ENCODE measurements around the gene TFPI2. TPM values are rescaled to one million over a fixed set of nuclear protein-coding genes. Genes with fewer than 3 reads are reported as not detected.

The TFPI2 gene
- total RNA-seq, 3 donors from 2014 or later (not counting 1 experiment from before 2014, with no cell fraction given): not detected

- H3K27ac Mint-ChIP-seq: no peak overlapping the region
- no peaks in the 10 kb centered on the region for H3K4me1 ChIP-seq (ENCODE audit: control insufficient read depth, insufficient read depth, low read length)
- no peak for TF ChIP-seq CTCF (IDR thresholded peaks at IDR 0.05)
- H3K27ac ChIP-seq (ENCODE audit: low read length): no peak overlapping the region
- no peak overlapping the region for H3K4me3 ChIP-seq (ENCODE audit: low read length)
- H3K9me3 ChIP-seq (ENCODE audit: control insufficient read depth, insufficient read depth, low read length): no peaks in the 10 kb centered on the region
- 76% methylated on average over 4 of the region's 4 CpGs for WGBS (ENCODE audit: insufficient coverage)
- intact Hi-C loops (cut with micrococcal nuclease): no loop called here
- no peaks in the 10 kb centered on the region for H3K27me3 ChIP-seq (ENCODE audit: control insufficient read depth, insufficient read depth, low read length)
- no peaks in the 10 kb centered on the region for H3K36me3 ChIP-seq (ENCODE audit: control insufficient read depth, insufficient read depth, low read length)
- peaks cover 0 to 19% of the 10 kb centered on the region in 2 donors for H3K27me3 Mint-ChIP-seq (ENCODE audit: low read depth in 2 of 2)
- H3K36me3 Mint-ChIP-seq: no peaks in the 10 kb centered on the region
- ATAC-seq (no peak), DNase-seq (no peak)
- H3K9me3 Mint-ChIP-seq: no peaks in the 10 kb centered on the region
- H3K4me1 Mint-ChIP-seq: no peaks in the 10 kb centered on the region
- no peak overlapping the region for H3K4me3 Mint-ChIP-seq
These were observed 29.1 kb downstream of the TFPI2 start for GRCh38 chr7:93861325-93861949.

GRCh38 chr7:93860261-93860660 is 30.3 kb downstream of the TFPI2 start:
- no peaks in the 10 kb centered on the region for H3K9me3 Mint-ChIP-seq
- H3K4me1 ChIP-seq (ENCODE audit: control insufficient read depth, insufficient read depth, low read length): no peaks in the 10 kb centered on the region

GRCh38 chr7:93858857-93859256 is 31.7 kb downstream of the TFPI2 start:
- Mint-ChIP-seq H3K4me1 (no peaks in the 10 kb centered on the region), H3K27ac (no peak overlapping the region), H3K4me3 (no peak overlapping the region), H3K9me3 (no peaks in the 10 kb centered on the region), H3K27me3 (ENCODE audit: low read depth in 2 of 2) (peaks cover 4 to 24% of the 10 kb centered on the region in 2 donors), H3K36me3 (no peaks in the 10 kb centered on the region)
- Histone ChIP-seq H3K36me3 (ENCODE audit: control insufficient read depth, insufficient read depth, low read length) (no peaks in the 10 kb centered on the region), H3K9me3 (ENCODE audit: control insufficient read depth, insufficient read depth, low read length) (no peaks in the 10 kb centered on the region), H3K27ac (ENCODE audit: low read length) (no peak overlapping the region), H3K27me3 (ENCODE audit: control insufficient read depth, insufficient read depth, low read length) (no peaks in the 10 kb centered on the region), H3K4me3 (ENCODE audit: low read length) (no peak overlapping the region), H3K4me1 (ENCODE audit: control insufficient read depth, insufficient read depth, low read length) (no peaks in the 10 kb centered on the region)
- intact Hi-C loops (cut with micrococcal nuclease): no loop called here
- ATAC-seq: no peak
- 89% methylated on average over 1 of the region's 2 CpGs for WGBS (ENCODE audit: insufficient coverage)
- no peak for TF ChIP-seq CTCF (IDR thresholded peaks at IDR 0.05)
- DNase-seq: no peak

More at GRCh38 chr7:93860261-93860660, 30.3 kb downstream of the TFPI2 start:
- Mint-ChIP-seq H3K36me3 (no peaks in the 10 kb centered on the region), H3K4me3 (no peak overlapping the region), H3K27me3 (ENCODE audit: low read depth in 2 of 2) (peaks cover 4 to 24% of the 10 kb centered on the region in 2 donors), H3K27ac (no peak overlapping the region), H3K4me1 (no peaks in the 10 kb centered on the region)
- no peak overlapping the region for H3K4me3 ChIP-seq (ENCODE audit: low read length)
- no peaks in the 10 kb centered on the region for H3K9me3 ChIP-seq (ENCODE audit: control insufficient read depth, insufficient read depth, low read length)
- intact Hi-C loops (cut with micrococcal nuclease): no loop called here
- no CpG with 5 or more reads among the region's 1 CpG for WGBS (ENCODE audit: insufficient coverage)
- DNase-seq (no peak), ATAC-seq (no peak)
- no peak for TF ChIP-seq CTCF (IDR thresholded peaks at IDR 0.05)
- no peaks in the 10 kb centered on the region for H3K27me3 ChIP-seq (ENCODE audit: control insufficient read depth, insufficient read depth, low read length)
- H3K36me3 ChIP-seq (ENCODE audit: control insufficient read depth, insufficient read depth, low read length): no peaks in the 10 kb centered on the region
- H3K27ac ChIP-seq (ENCODE audit: low read length): no peak overlapping the region

GRCh38 chr7:93856323-93856722 is 34.2 kb downstream of the TFPI2 start:
- H3K4me3 Mint-ChIP-seq: no peak overlapping the region
- Histone ChIP-seq H3K36me3 (ENCODE audit: control insufficient read depth, insufficient read depth, low read length) (no peaks in the 10 kb centered on the region), H3K9me3 (ENCODE audit: control insufficient read depth, insufficient read depth, low read length) (no peaks in the 10 kb centered on the region), H3K4me1 (ENCODE audit: control insufficient read depth, insufficient read depth, low read length) (no peaks in the 10 kb centered on the region), H3K4me3 (ENCODE audit: low read length) (no peak overlapping the region), H3K27me3 (ENCODE audit: control insufficient read depth, insufficient read depth, low read length) (no peaks in the 10 kb centered on the region), H3K27ac (ENCODE audit: low read length) (no peak overlapping the region)
- peaks cover 6 to 32% of the 10 kb centered on the region in 2 donors for H3K27me3 Mint-ChIP-seq (ENCODE audit: low read depth in 2 of 2)
- H3K36me3 Mint-ChIP-seq: no peaks in the 10 kb centered on the region
- intact Hi-C loops (cut with micrococcal nuclease): no loop called here
- H3K4me1 Mint-ChIP-seq: no peaks in the 10 kb centered on the region
- H3K27ac Mint-ChIP-seq: no peak overlapping the region
- peaks cover 0 to 1% of the 10 kb centered on the region in 2 donors for H3K9me3 Mint-ChIP-seq
- no peak for TF ChIP-seq CTCF (IDR thresholded peaks at IDR 0.05)
- ATAC-seq (no peak), DNase-seq (no peak)
